A549 (cell line): ENCODE results near the gene FOXP1. TPM values are rescaled to one million over a fixed set of nuclear protein-coding genes. Genes with fewer than 3 reads are reported as not detected.

ENCODE experiments used
- ATAC-seq, 2 experiments: fragments of 200-7000 bp in 1 of 2; fragments of >200 bp in 1 of 2; cut with Nextera tagmentation in 1 of 2; cut with Tn5 transposase in 1 of 2; 3 replicates each; pipeline versions ENCODE4 v1.8.0 to v1.9.1; 2018 to 2020; ENCODE audit warnings: mild to moderate bottlenecking in 1 of 2, moderate library complexity in 1 of 2
- CTCF ChIA-PET: fragments of 300-600 bp; sonication (Branson Sonifier 250); formaldehyde crosslinking; extraction: SDS; loops from one replicate; lab custom pipeline; 2021; ENCODE audit warnings: antibody characterized with exemption, inconsistent platforms; lab: Yijun Ruan, JAX
- POLR2A ChIA-PET: fragments of 350-600 bp; formaldehyde crosslinking; extraction: SDS; loops from one replicate; lab custom pipeline; 2021; ENCODE audit warnings: antibody characterized with exemption, inconsistent platforms; lab: Yijun Ruan, JAX
- DNase-seq, 2 experiments: peaks; one replicate each; pipeline versions ENCODE4 v3.0.0 to v3.0.0-alpha.2; 2011 to 2016; ENCODE audit warnings: low read depth in 1 of 2, low spot score in 1 of 2
- FAIRE-seq: peaks from 2 replicates; lab custom pipeline; 2011; peaks lifted over from hg19 to GRCh38; lab: Jason Lieb, UNC
- H3K27ac ChIP-seq, 2 experiments: fragments of >200 bp; sonication (Bioruptor Twin); formaldehyde crosslinking; 3 replicates each; pipeline ENCODE4 v1.5.1; 2016 to 2017
- H3K4me1 ChIP-seq: fragments of >200 bp; sonication (Bioruptor Twin); formaldehyde crosslinking; 3 replicates; pipeline ENCODE4 v1.6.1; 2016
- H3K4me2 ChIP-seq: fragments of >200 bp; sonication (Bioruptor Twin); formaldehyde crosslinking; 3 replicates; pipeline ENCODE4 v1.6.1; 2016
- H3K4me3 ChIP-seq: fragments of >200 bp; sonication (Bioruptor Twin); formaldehyde crosslinking; 3 replicates; pipeline ENCODE4 v1.5.1; 2016
- H3K9me3 ChIP-seq: fragments of >200 bp; sonication (Bioruptor Twin); formaldehyde crosslinking; 3 replicates; pipeline ENCODE4 v1.6.1; 2016
- BHLHE40 ChIP-seq: IDR thresholded peaks from 2 replicates; pipeline ENCODE4 v1.6.1; 2012; ENCODE audit warnings: low read depth, low read length, inconsistent platforms
- CBX8 ChIP-seq: fragments of 200-600 bp; sonication (generic); IDR thresholded peaks from 2 replicates; pipeline ENCODE4 v1.6.1; 2016
- CEBPB ChIP-seq, 2 experiments: fragments of >200 bp in 1 of 2; sonication (Bioruptor Twin) in 1 of 2; formaldehyde crosslinking in 1 of 2; IDR thresholded peaks; 2 replicates each; pipeline ENCODE4 v1.6.1; 2012 to 2016
- E2F6 ChIP-seq: IDR thresholded peaks from 2 replicates; pipeline ENCODE4 v1.6.1; 2012; ENCODE audit warnings: low read depth, borderline replicate concordance
- EHMT2 ChIP-seq: fragments of 200-600 bp; sonication (generic); IDR thresholded peaks from 2 replicates; pipeline ENCODE4 v1.6.1; 2016; ENCODE audit warnings: antibody characterized with exemption, low read depth, mild to moderate bottlenecking, moderate library complexity
- EP300 ChIP-seq, 2 experiments: fragments of >200 bp; sonication (Bioruptor Twin); formaldehyde crosslinking; IDR thresholded peaks; 2 replicates in 1 of 2; 3 replicates in 1 of 2; pipeline ENCODE4 v1.6.1; 2016 to 2017
- FOSL2 ChIP-seq, 2 experiments: fragments of 450-650 bp in 1 of 2; fragments of >200 bp in 1 of 2; sonication (Bioruptor Twin) in 1 of 2; formaldehyde crosslinking; IDR thresholded peaks; 2 replicates each; pipeline versions ENCODE4 v1.5.0 to v1.6.1; 2016 to 2020; ENCODE audit warnings: mild to moderate bottlenecking in 1 of 2, moderate library complexity in 1 of 2
- FOXS1 ChIP-seq: fragments of 250-450 bp; sonication (Bioruptor Pico); IDR thresholded peaks from 2 replicates; pipeline ENCODE4 v1.5.0; 2020; ENCODE audit warnings: mild to moderate bottlenecking, moderate library complexity
- GATA3 ChIP-seq: IDR thresholded peaks from 2 replicates; pipeline ENCODE4 v1.6.1; 2012; ENCODE audit warnings: borderline replicate concordance
- HDAC2 ChIP-seq: fragments of 200-600 bp; sonication (generic); IDR thresholded peaks from 2 replicates; pipeline ENCODE4 v1.6.1; 2016
- HES2 ChIP-seq: fragments of >200 bp; sonication (Bioruptor Twin); formaldehyde crosslinking; IDR thresholded peaks from 2 replicates; pipeline ENCODE4 v1.6.1; 2016
- HMGXB4 ChIP-seq: fragments of 250-450 bp; sonication (Bioruptor Pico); IDR thresholded peaks from 2 replicates; pipeline ENCODE4 v1.5.0; 2021; ENCODE audit warnings: mild to moderate bottlenecking, moderate library complexity, borderline replicate concordance
- HOXA7 ChIP-seq: fragments of 250-450 bp; sonication (Bioruptor Pico); IDR thresholded peaks from 2 replicates; pipeline ENCODE4 v1.5.0; 2020; ENCODE audit warnings: mild to moderate bottlenecking, moderate library complexity
- HOXB5 ChIP-seq: fragments of 250-450 bp; sonication (Bioruptor Pico); IDR thresholded peaks from 2 replicates; pipeline ENCODE4 v1.5.0; 2020; ENCODE audit warnings: mild to moderate bottlenecking, moderate library complexity
- JUN ChIP-seq, 2 experiments: fragments of >200 bp; sonication (Bioruptor Twin); formaldehyde crosslinking; IDR thresholded peaks; 2 replicates in 1 of 2; 3 replicates in 1 of 2; pipeline ENCODE4 v1.6.1; 2016 to 2017
- KDM1A ChIP-seq: fragments of 200-600 bp; sonication (generic); IDR thresholded peaks from 2 replicates; pipeline ENCODE4 v1.6.1; 2016; ENCODE audit warnings: low read depth, mild to moderate bottlenecking
- MAX ChIP-seq: IDR thresholded peaks from 2 replicates; pipeline ENCODE4 v1.6.1; 2012
- MAZ ChIP-seq: fragments of 150-350 bp; IDR thresholded peaks from 2 replicates; pipeline ENCODE4 v1.6.1; 2014; ENCODE audit warnings: antibody characterized with exemption, low read depth, low read length, borderline replicate concordance
- NFE2L2 ChIP-seq: fragments of 150-350 bp; conservative IDR thresholded peaks from 2 replicates; pipeline ENCODE4 v1.6.1; 2014; ENCODE audit warnings: low read length
- PBX3 ChIP-seq: IDR thresholded peaks from 2 replicates; pipeline ENCODE4 v1.6.1; 2012
- POLR2A ChIP-seq: IDR thresholded peaks from 2 replicates; pipeline ENCODE4 v1.6.1; 2012; ENCODE audit warnings: mild to moderate bottlenecking, low read length
- POLR2AphosphoS2 ChIP-seq: conservative IDR thresholded peaks from 2 replicates; pipeline ENCODE4 v1.6.1; 2012; ENCODE audit warnings: low read length, improper control_type of control experiment, inconsistent platforms
- RARB ChIP-seq: fragments of 250-450 bp; sonication (Bioruptor Pico); IDR thresholded peaks from 2 replicates; pipeline ENCODE4 v1.8.0; 2021; ENCODE audit warnings: mild to moderate bottlenecking, moderate library complexity
- REST ChIP-seq: fragments of 200-600 bp; sonication (generic); IDR thresholded peaks from 2 replicates; pipeline ENCODE4 v1.6.1; 2016; ENCODE audit warnings: antibody characterized with exemption, mild to moderate bottlenecking, moderate library complexity
- RNF2 ChIP-seq: fragments of 200-600 bp; sonication (generic); IDR thresholded peaks from 2 replicates; pipeline ENCODE4 v1.6.1; 2016; ENCODE audit warnings: low read depth, mild to moderate bottlenecking, antibody characterized with exemption, moderate library complexity, borderline replicate concordance
- ZNF302 ChIP-seq: fragments of 250-450 bp; sonication (Bioruptor Pico); IDR thresholded peaks from 2 replicates; pipeline ENCODE4 v1.9.0; 2021; ENCODE audit warnings: inconsistent platforms, mild to moderate bottlenecking, moderate library complexity
- WGBS: methylation state at CpG from one replicate; pipeline ENCODE4 v1.1.6; 2017; ENCODE audit errors: missing lambda C conversion rate; 5-methylcytosine and 5-hydroxymethylcytosine counted together
- polyA plus RNA-seq, 4 experiments: library from polyadenylated mRNA; depleted of rRNA in 3 of 4; stranded (reverse); fragments of >200 nt; fragmentation: RNase III in 1 of 4; extraction: RNeasy Plus Mini Kit Qiagen cat#74134 plus additional on column Dnase treatment in 1 of 4; gene quantifications; 2 replicates in 3 of 4; 3 replicates in 1 of 4; pipeline ENCODE4 v1.2.3, GENCODE V29; 2011 to 2017

Gene FOXP1
- polyA plus RNA-seq, 2 of the 4 experiments (the other 2 are of a cell fraction), result 12.8 to 13.9 TPM

- CTCF ChIA-PET, result interaction anchor here (0.6 to 5.8 kb wide), 9 partner anchors 49 to 1487 kb away, joined by 3 to 39 read pairs (median 3); no protein-coding TSS in a partner anchor
- FAIRE-seq, result no peak
- TF ChIP-seq FOXS1 (CRISPR knock-in tag) (no peak), HOXB5 (CRISPR knock-in tag) (no peak), MAX (peak; percentile 42), KDM1A (no peak), HDAC2 (peak; percentile 58; the same call in 1 of the 2 replicates), E2F6 (peak; percentile 61; the same call in 1 of the 2 replicates), NFE2L2 (no peak), PBX3 (no peak), HOXA7 (no peak), HMGXB4 (CRISPR knock-in tag) (no peak), POLR2A (peak; percentile 12), MAZ (no peak), REST (no peak), JUN (IDR thresholded peaks at IDR 0.05) (peak in 1 of 2 experiments; percentile 15; a peak in 1 of 5 replicates), HES2 (no peak), ZNF302 (CRISPR knock-in tag) (no peak), GATA3 (no peak), POLR2AphosphoS2 (no peak), EP300 (IDR thresholded peaks at IDR 0.05) (no peak), BHLHE40 (no peak), RNF2 (0 out of 2 replicates have a peak, but pooled peaks have one; percentile 72), EHMT2 (no peak), FOSL2 (IDR thresholded peaks at IDR 0.05) (no peak), FOSL2 (CRISPR knock-in tag; IDR thresholded peaks at IDR 0.05) (no peak), CBX8 (no peak), CEBPB (IDR thresholded peaks at IDR 0.05) (no peak), RARB (CRISPR knock-in tag) (no peak)
- peak; percentile 22 to 46; a peak in 4 of 6 replicates for ATAC-seq
- no peaks in the 10 kb centered on the region for H3K9me3 ChIP-seq
- peak overlapping the region; percentile 75 for H3K4me3 ChIP-seq
- H3K4me1 ChIP-seq, result peaks cover 51% of the 10 kb centered on the region
- peak overlapping the region; percentile 95 for H3K4me2 ChIP-seq
- DNase-seq, result peak in 1 of 2 experiments; percentile 40
- under 1% methylated on average over 39 of the region's 59 CpGs for WGBS
- POLR2A ChIA-PET, result interaction anchor here (0.8 to 3.6 kb wide), 7 partner anchors 45 to 331 kb away, joined by 3 to 19 read pairs (median 16); no protein-coding TSS in a partner anchor
- peak overlapping the region; percentile 95 to 100 for H3K27ac ChIP-seq
Measured at GRCh38 chr3:71582036-71582611, 1.4 kb downstream of the FOXP1 start.
